ENCODE data around the gene EPHA6. TPM values are rescaled to one million over a fixed set of nuclear protein-coding genes. Genes with fewer than 3 reads are reported as not detected.

Gene EPHA6
- total RNA-seq, 1 donor from 2014 or later, result 0.11 TPM

GRCh38 chr3:97765336-97765735 lies 950.9 kb downstream of the EPHA6 start:
- H3K9me3 ChIP-seq (ENCODE audit: low read depth), result no peaks in the 10 kb centered on the region
- Mint-ChIP-seq H3K36me3 (peaks cover 12% of the 10 kb centered on the region), H3K27me3 (ENCODE audit: insufficient read depth, low read depth) (no peaks in the 10 kb centered on the region), H3K27ac (no peak overlapping the region), H3K9me3 (peaks cover 2% of the 10 kb centered on the region), H3K4me3 (peak overlapping the region; percentile 98), H3K4me1 (peaks cover 24% of the 10 kb centered on the region)
- H3K4me2 ChIP-seq, result peak overlapping the region; percentile 80
- DNase-seq (ENCODE audit: low spot score), result no peak
- H3K79me2 ChIP-seq (ENCODE audit: low read depth), result peaks cover 32% of the 10 kb centered on the region
- no peaks in the 10 kb centered on the region for H3K27me3 ChIP-seq
- H3F3A ChIP-seq (ENCODE audit: low read depth), result peaks cover 21% of the 10 kb centered on the region
- peak overlapping the region; percentile 92 for H3K4me3 ChIP-seq
- peak overlapping the region; percentile 48 for H3K9ac ChIP-seq
- no peak overlapping the region for H3K27ac ChIP-seq
- no peaks in the 10 kb centered on the region for H3K36me3 ChIP-seq
- no peak for TF ChIP-seq CTCF (IDR thresholded peaks at IDR 0.05)
- no peak for TF ChIP-seq EZH2 (IDR thresholded peaks at IDR 0.05)
- TF ChIP-seq EZH2phosphoT487 (IDR thresholded peaks at IDR 0.05), result no peak
- no peak overlapping the region for H2AFZ ChIP-seq (replicated peaks)
- peaks cover 23% of the 10 kb centered on the region for H3K4me1 ChIP-seq
- peaks cover 3% of the 10 kb centered on the region for H4K20me1 ChIP-seq (ENCODE audit: low read depth)

GRCh38 chr3:97772926-97773325 lies 958.5 kb downstream of the EPHA6 start:
- Mint-ChIP-seq H3K4me1 (no peaks in the 10 kb centered on the region), H3K9me3 (peaks cover 17% of the 10 kb centered on the region), H3K36me3 (peaks cover 48% of the 10 kb centered on the region), H3K4me3 (no peak overlapping the region), H3K27ac (no peak overlapping the region), H3K27me3 (ENCODE audit: insufficient read depth, low read depth) (no peaks in the 10 kb centered on the region)
- Histone ChIP-seq H3K79me2 (ENCODE audit: low read depth) (peaks cover 14% of the 10 kb centered on the region), H3K4me2 (no peak overlapping the region), H3K9me3 (ENCODE audit: low read depth) (no peaks in the 10 kb centered on the region), H3K36me3 (peaks cover 6% of the 10 kb centered on the region), H3K27ac (no peak overlapping the region), H3K9ac (no peak overlapping the region), H3K27me3 (no peaks in the 10 kb centered on the region), H3K4me3 (no peak overlapping the region), H3K4me1 (peaks cover 5% of the 10 kb centered on the region), H3F3A (ENCODE audit: low read depth) (no peaks in the 10 kb centered on the region), H2AFZ (replicated peaks) (no peak overlapping the region), H4K20me1 (ENCODE audit: low read depth) (no peaks in the 10 kb centered on the region)
- TF ChIP-seq EZH2 (IDR thresholded peaks at IDR 0.05), result no peak
- TF ChIP-seq CTCF (IDR thresholded peaks at IDR 0.05), result no peak
- no peak for TF ChIP-seq EZH2phosphoT487 (IDR thresholded peaks at IDR 0.05)
- no peak for DNase-seq (ENCODE audit: low spot score)

- H4K20me1 ChIP-seq (ENCODE audit: low read depth), result no peaks in the 10 kb centered on the region
- Mint-ChIP-seq H3K36me3 (peaks cover 16% of the 10 kb centered on the region), H3K27me3 (ENCODE audit: insufficient read depth, low read depth) (no peaks in the 10 kb centered on the region), H3K4me3 (no peak overlapping the region), H3K4me1 (no peaks in the 10 kb centered on the region), H3K27ac (no peak overlapping the region), H3K9me3 (no peaks in the 10 kb centered on the region)
- no peaks in the 10 kb centered on the region for H3K9me3 ChIP-seq (ENCODE audit: low read depth)
- no peaks in the 10 kb centered on the region for H3K79me2 ChIP-seq (ENCODE audit: low read depth)
- H3K9ac ChIP-seq, result no peak overlapping the region
- no peaks in the 10 kb centered on the region for H3K36me3 ChIP-seq
- no peak for TF ChIP-seq CTCF (IDR thresholded peaks at IDR 0.05)
- no peak for TF ChIP-seq EZH2 (IDR thresholded peaks at IDR 0.05)
- no peak for TF ChIP-seq EZH2phosphoT487 (IDR thresholded peaks at IDR 0.05)
- H3K27me3 ChIP-seq, result no peaks in the 10 kb centered on the region
- peaks cover 5% of the 10 kb centered on the region for H3K4me1 ChIP-seq
- H3K27ac ChIP-seq, result no peak overlapping the region
- no peak overlapping the region for H2AFZ ChIP-seq (replicated peaks)
- no peak overlapping the region for H3K4me3 ChIP-seq
- DNase-seq (ENCODE audit: low spot score), result no peak
- H3F3A ChIP-seq (ENCODE audit: low read depth), result no peaks in the 10 kb centered on the region
- H3K4me2 ChIP-seq, result no peak overlapping the region
Observed at GRCh38 chr3:97778152-97778551, 963.8 kb downstream of the EPHA6 start.

Data from neural progenitor cell (in vitro differentiated cells).